SH-SY5Y (cell line): ENCODE measurements around the gene ADIG.

Experiments used
- GATA2 ChIP-seq: IDR thresholded peaks from 2 replicates; pipeline ENCODE4 v1.6.1; 2011; ENCODE audit warnings: mild to moderate bottlenecking, low read depth, low read length
- GATA3 ChIP-seq: IDR thresholded peaks from 2 replicates; pipeline ENCODE4 v1.6.1; 2011; ENCODE audit warnings: low read depth, mild to moderate bottlenecking, low read length, moderate library complexity

DNA sequence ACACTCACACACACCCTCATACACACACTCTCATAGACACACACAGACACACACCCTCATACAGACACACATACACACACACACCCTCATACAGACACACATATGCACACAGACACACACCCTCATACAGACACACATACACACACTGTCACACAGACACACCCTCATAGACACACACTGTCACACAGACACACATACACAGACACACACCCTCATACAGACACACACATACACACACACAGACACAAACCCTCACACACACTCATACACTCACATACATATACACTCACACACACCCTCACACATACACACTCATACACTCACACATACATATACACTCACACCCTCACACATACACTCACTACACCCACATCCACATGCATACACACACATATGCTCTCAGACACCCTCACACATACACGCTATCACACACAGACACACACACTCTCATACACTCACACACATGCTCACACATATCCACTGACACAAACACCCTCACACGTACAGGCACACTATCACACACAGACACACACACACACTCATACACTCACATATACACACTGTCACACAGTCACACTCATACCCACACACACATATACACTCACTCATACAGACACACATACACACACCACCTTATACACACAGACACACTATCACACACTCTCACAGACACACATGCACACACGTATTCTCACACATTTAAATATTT lies 9.1 kb downstream of the ADIG start:
- TF ChIP-seq GATA2 = no peak
- TF ChIP-seq GATA3 = no peak
